Gastrocnemius medialis (tissue), 4 donors: ENCODE results near the gene NEURL4. TPM values are rescaled to one million over a fixed set of nuclear protein-coding genes. Genes with fewer than 3 reads are reported as not detected.

ENCODE experiments used
- ATAC-seq, 2 donors: fragments of 150-250 bp; one replicate each; pipeline ENCODE4 v1.9.1; 2016
- DNase-seq, 2 donors: peaks; one replicate each; pipeline ENCODE4 v3.0.0-alpha.2; 2019
- H3K27ac ChIP-seq, 4 donors: fragments of 200-600 bp; sonication (generic); 1 replicate in 1 of 4; 2 replicates in 3 of 4; pipeline ENCODE4 v1.5.1; 2016 to 2018; ENCODE audit warnings: mild to moderate bottlenecking in 2 of 4, moderate library complexity in 1 of 4
- H3K27me3 ChIP-seq, 3 donors: fragments of 200-600 bp; sonication (generic) in 2 of 3; 1 replicate in 1 of 3; 2 replicates in 2 of 3; pipeline versions ENCODE4 v1.5.1 to v1.6.0; 2016 to 2019; ENCODE audit warnings: mild to moderate bottlenecking in 1 of 3, moderate library complexity in 1 of 3
- H3K36me3 ChIP-seq, 2 donors: fragments of 200-600 bp; sonication (generic) in 1 of 2; one replicate each; pipeline ENCODE4 v1.5.1; 2017 to 2018
- H3K4me1 ChIP-seq, 2 donors: fragments of 200-600 bp; sonication (generic) in 1 of 2; one replicate each; pipeline ENCODE4 v1.5.1; 2016 to 2017; ENCODE audit warnings: mild to moderate bottlenecking in 2 of 2
- H3K4me3 ChIP-seq, 4 donors: fragments of 200-600 bp; sonication (generic) in 3 of 4; 1 replicate in 1 of 4; 2 replicates in 3 of 4; pipeline ENCODE4 v1.5.1; 2016 to 2019; ENCODE audit warnings: mild to moderate bottlenecking in 2 of 4
- H3K9me3 ChIP-seq, 3 donors: fragments of 200-600 bp; sonication (generic) in 2 of 3; 1 replicate in 1 of 3; 2 replicates in 2 of 3; pipeline ENCODE4 v1.5.1; 2016 to 2019
- POLR2A ChIP-seq, 2 donors: fragments of 450-650 bp; IDR thresholded peaks; one replicate each; pipeline ENCODE4 v1.6.1; 2017; ENCODE audit warnings: antibody characterized with exemption in 2 of 2, mild to moderate bottlenecking in 2 of 2, moderate library complexity in 2 of 2
- in situ Hi-C, 4 donors: fragments of 200-750 bp; cut with MboI; loops; one replicate each; pipeline versions ENCODE4 v1.15.0 to v1.8.0; 2017; ENCODE audit warnings: low sequenced_read_pairs in 4 of 4
- intact Hi-C: fragments of 100-400 bp; cut with DNase I; formaldehyde crosslinking; loops from one replicate; pipeline ENCODE4 v1.15.1; 2023; ENCODE audit warnings: low total_unique reads
- total RNA-seq, 4 donors: library from RNA; depleted of rRNA; stranded (reverse); fragments of >200 nt; gene quantifications; one replicate each; pipeline versions ENCODE4 v1.1.0 to v1.2.3, GENCODE V29; 2016
- TF ChIP-seq, protein P1 (sequence below), 5 experiments: fragments of 450-650 bp in 3 of 5; fragments of 200-600 bp in 2 of 5; sonication (generic) in 2 of 5; IDR thresholded peaks in 4 of 5; conservative IDR thresholded peaks in 1 of 5; 1 replicate in 4 of 5; 2 replicates in 1 of 5; pipeline ENCODE4 v1.5.1; 2016 to 2019; ENCODE audit warnings: antibody characterized with exemption in 5 of 5, mild to moderate bottlenecking in 3 of 5, moderate library complexity in 3 of 5

NEURL4 gene
- total RNA-seq, 4 donors from 2014 or later, result 21.8 to 26.7 (median 23.5) TPM

- H3K36me3 ChIP-seq, result peaks cover 4 to 62% of the 10 kb centered on the region in 2 donors
- peak overlapping the region in 3 of 4 donors; percentile 93 to 97 (median 93) for H3K27ac ChIP-seq
- in situ Hi-C loops (no loop called here), intact Hi-C loops (no loop called here)
- H3K4me1 ChIP-seq, result peaks cover 55 to 57% of the 10 kb centered on the region in 2 donors
- H3K9me3 ChIP-seq, result no peaks in the 10 kb centered on the region
- no peak for ATAC-seq
- TF ChIP-seq POLR2A (IDR thresholded peaks at IDR 0.05), result no peak
- TF ChIP-seq, protein P1, sequence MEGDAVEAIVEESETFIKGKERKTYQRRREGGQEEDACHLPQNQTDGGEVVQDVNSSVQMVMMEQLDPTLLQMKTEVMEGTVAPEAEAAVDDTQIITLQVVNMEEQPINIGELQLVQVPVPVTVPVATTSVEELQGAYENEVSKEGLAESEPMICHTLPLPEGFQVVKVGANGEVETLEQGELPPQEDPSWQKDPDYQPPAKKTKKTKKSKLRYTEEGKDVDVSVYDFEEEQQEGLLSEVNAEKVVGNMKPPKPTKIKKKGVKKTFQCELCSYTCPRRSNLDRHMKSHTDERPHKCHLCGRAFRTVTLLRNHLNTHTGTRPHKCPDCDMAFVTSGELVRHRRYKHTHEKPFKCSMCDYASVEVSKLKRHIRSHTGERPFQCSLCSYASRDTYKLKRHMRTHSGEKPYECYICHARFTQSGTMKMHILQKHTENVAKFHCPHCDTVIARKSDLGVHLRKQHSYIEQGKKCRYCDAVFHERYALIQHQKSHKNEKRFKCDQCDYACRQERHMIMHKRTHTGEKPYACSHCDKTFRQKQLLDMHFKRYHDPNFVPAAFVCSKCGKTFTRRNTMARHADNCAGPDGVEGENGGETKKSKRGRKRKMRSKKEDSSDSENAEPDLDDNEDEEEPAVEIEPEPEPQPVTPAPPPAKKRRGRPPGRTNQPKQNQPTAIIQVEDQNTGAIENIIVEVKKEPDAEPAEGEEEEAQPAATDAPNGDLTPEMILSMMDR (IDR thresholded peaks at IDR 0.05 in 4 of 5, conservative IDR thresholded peaks at IDR 0.05 in 1 of 5), result no peak
- no peak overlapping the region for H3K4me3 ChIP-seq
- no peaks in the 10 kb centered on the region for H3K27me3 ChIP-seq
- DNase-seq, result no peak
Measured at GRCh38 chr17:7313088-7313889, 15.8 kb downstream of the NEURL4 start.

DNA sequence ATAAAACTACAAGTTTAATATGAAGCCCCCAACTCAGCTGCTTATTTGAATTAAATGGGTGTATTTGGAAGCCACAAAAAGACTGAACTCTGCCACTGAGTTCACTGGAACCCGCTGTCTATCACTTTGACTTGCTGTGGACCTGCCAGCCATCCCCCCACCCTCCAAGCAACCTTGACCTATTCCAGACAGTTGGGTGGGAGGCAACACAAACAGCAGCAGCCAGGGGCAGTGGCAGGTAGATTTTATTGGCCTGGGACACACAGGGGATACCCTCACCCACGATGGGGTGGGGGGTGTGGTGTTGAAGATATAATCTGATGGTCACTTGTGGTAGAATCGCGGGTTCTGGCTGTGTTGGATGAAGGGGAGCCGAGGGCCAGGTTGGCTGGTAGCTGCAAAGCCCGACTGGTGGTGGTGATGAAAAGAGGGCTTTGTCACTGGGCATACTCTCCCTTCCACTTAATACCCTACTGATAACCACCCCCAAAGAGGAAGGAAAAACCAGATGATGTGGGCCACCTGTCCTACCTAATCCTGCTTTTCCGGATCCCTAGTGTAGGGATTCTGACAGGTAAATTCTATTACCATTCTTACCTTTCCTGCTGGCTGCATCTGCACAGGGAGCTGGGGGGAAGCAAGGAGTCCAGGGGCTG, 16.6 kb downstream of the NEURL4 start:
- peaks cover 55 to 57% of the 10 kb centered on the region in 2 donors for H3K4me1 ChIP-seq
- H3K27me3 ChIP-seq, result no peaks in the 10 kb centered on the region
- H3K4me3 ChIP-seq, result no peak overlapping the region
- no peaks in the 10 kb centered on the region for H3K9me3 ChIP-seq
- intact Hi-C loops, result no loop called here
- no peak for ATAC-seq
- peaks cover 4 to 54% of the 10 kb centered on the region in 2 donors for H3K36me3 ChIP-seq
- no peak for DNase-seq
- in situ Hi-C loops, result no loop called here
- peak overlapping the region in 2 of 4 donors; percentile 93 to 97 for H3K27ac ChIP-seq
- no peak for TF ChIP-seq POLR2A (IDR thresholded peaks at IDR 0.05)
- TF ChIP-seq, protein P1 (IDR thresholded peaks at IDR 0.05 in 4 of 5, conservative IDR thresholded peaks at IDR 0.05 in 1 of 5), result no peak

DNA sequence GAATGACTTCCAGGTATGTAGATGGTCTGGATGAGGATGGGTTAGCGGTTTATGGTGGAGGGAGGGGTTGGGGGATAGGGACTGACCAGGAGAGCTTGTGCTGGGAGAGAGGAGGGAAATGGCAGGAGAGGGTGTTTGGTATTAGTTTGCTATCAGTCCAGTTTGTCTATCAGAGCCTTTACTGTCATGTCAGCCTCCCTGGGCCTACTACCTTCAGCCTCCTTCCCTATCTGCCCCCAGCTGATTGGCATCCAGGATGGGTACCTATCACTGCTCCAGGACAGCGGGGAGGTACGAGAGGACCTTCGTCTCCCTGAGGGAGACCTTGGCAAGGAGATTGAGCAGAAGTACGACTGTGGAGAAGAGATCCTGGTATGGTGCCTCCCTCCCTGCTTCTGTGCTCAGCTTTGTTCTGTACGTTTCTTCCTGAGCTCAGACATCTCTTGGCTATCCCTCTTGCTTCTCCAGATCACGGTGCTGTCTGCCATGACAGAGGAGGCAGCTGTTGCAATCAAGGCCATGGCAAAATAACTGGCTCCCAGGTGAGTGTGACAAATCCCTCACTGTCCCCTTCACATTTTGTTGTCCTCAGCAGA, 17.9 kb downstream of the NEURL4 start:
- Histone ChIP-seq H3K36me3 (peaks cover 4 to 47% of the 10 kb centered on the region in 2 donors), H3K9me3 (no peaks in the 10 kb centered on the region), H3K4me1 (peaks cover 57 to 60% of the 10 kb centered on the region in 2 donors), H3K4me3 (no peak overlapping the region), H3K27me3 (no peaks in the 10 kb centered on the region), H3K27ac (peak overlapping the region; percentile 32 to 99 (median 96))
- in situ Hi-C loops (no loop called here), intact Hi-C loops (no loop called here)
- no peak for DNase-seq
- no peak for TF ChIP-seq POLR2A (IDR thresholded peaks at IDR 0.05)
- TF ChIP-seq, protein P1 (IDR thresholded peaks at IDR 0.05 in 4 of 5, conservative IDR thresholded peaks at IDR 0.05 in 1 of 5), result no peak
- no peak for ATAC-seq

- TF ChIP-seq, protein P1 (IDR thresholded peaks at IDR 0.05 in 4 of 5, conservative IDR thresholded peaks at IDR 0.05 in 1 of 5), result no peak
- TF ChIP-seq POLR2A (IDR thresholded peaks at IDR 0.05), result no peak
- H3K4me3 ChIP-seq, result peak overlapping the region in 3 of 4 donors; percentile 79 to 85 (median 84)
- in situ Hi-C loops (loop anchor here in 1 of 4 donors (10.0 kb wide), 1 partner anchor 55 kb away; the partner anchor contains the start of genes CTDNEP1 and ELP5), intact Hi-C loops (loop anchor here (5.0 to 10.0 kb wide), 2 partner anchors 37 to 535 kb away; no protein-coding TSS in a partner anchor)
- peak overlapping the region; percentile 93 to 99 (median 98) for H3K27ac ChIP-seq
- no peaks in the 10 kb centered on the region for H3K27me3 ChIP-seq
- no peak for ATAC-seq
- peaks cover 4 to 47% of the 10 kb centered on the region in 2 donors for H3K36me3 ChIP-seq
- no peaks in the 10 kb centered on the region for H3K9me3 ChIP-seq
- DNase-seq, result no peak
- H3K4me1 ChIP-seq, result peaks cover 51 to 52% of the 10 kb centered on the region in 2 donors
Measured at GRCh38 chr17:7309628-7310027, 19.5 kb downstream of the NEURL4 start.
